Common myeloid progenitor, CD34-positive (primary cell): ENCODE data around the gene COL9A3.
"Not testable (repeated sequence)": the region's sequence is repeated elsewhere in the genome, so short reads cannot be mapped to it uniquely, and the experiment has no call there.

Experiments used
- CTCF ChIA-PET: fragments of 350-600 bp; sonication (Branson Sonifier 250); formaldehyde crosslinking; loops from one replicate; lab custom pipeline; 2021; ENCODE audit warnings: antibody characterized with exemption; lab: Charles Lee
- POLR2A ChIA-PET: fragments of 350-600 bp; sonication (Branson Sonifier 250); formaldehyde crosslinking; loops from one replicate; lab custom pipeline; 2021; ENCODE audit warnings: antibody characterized with exemption; lab: Charles Lee
- DNase-seq, 3 donors: peaks; one replicate each; pipeline versions ENCODE4 v3.0.0 to v3.0.0-alpha.2; 2013
- H3K27ac ChIP-seq, 2 experiments: 1 replicate in 1 of 2; 2 replicates in 1 of 2; pipeline ENCODE4 v1.7.0; 2013; ENCODE audit warnings: inconsistent platforms in 2 of 2, low read length in 2 of 2, mild to moderate bottlenecking in 2 of 2, low read depth in 1 of 2, moderate library complexity in 1 of 2; ENCODE audit not compliant: severe bottlenecking in 2 of 2, insufficient read depth in 1 of 2, poor library complexity in 1 of 2
- H3K27me3 ChIP-seq, 5 experiments: replicated peaks in 2 of 5; 1 replicate in 3 of 5; 2 replicates in 2 of 5; pipeline versions ENCODE4 v1.6.1 to v1.7.0; 2013; ENCODE audit warnings: low read length in 4 of 5, mild to moderate bottlenecking in 2 of 5, moderate library complexity in 2 of 5, inconsistent platforms in 1 of 5; ENCODE audit not compliant: insufficient read depth in 5 of 5, control insufficient read depth in 4 of 5
- H3K36me3 ChIP-seq, 4 experiments: 1 replicate in 2 of 4; 2 replicates in 2 of 4; pipeline versions ENCODE4 v1.6.1 to v1.7.0; 2013; ENCODE audit warnings: low read length in 3 of 4, control low read depth in 1 of 4, mild to moderate bottlenecking in 1 of 4; ENCODE audit not compliant: control insufficient read depth in 4 of 4, insufficient read depth in 4 of 4
- H3K4me1 ChIP-seq, 4 experiments: 1 replicate in 3 of 4; 2 replicates in 1 of 4; pipeline versions ENCODE4 v1.6.1 to v1.7.1; 2013; ENCODE audit warnings: low read length in 3 of 4, mild to moderate bottlenecking in 3 of 4, control low read depth in 1 of 4, inconsistent platforms in 1 of 4, moderate library complexity in 1 of 4; ENCODE audit not compliant: control insufficient read depth in 4 of 4, insufficient read depth in 4 of 4; ENCODE audit errors: control extremely low read depth in 1 of 4
- H3K4me3 ChIP-seq, 7 experiments: 1 replicate in 4 of 7; 2 replicates in 3 of 7; pipeline versions ENCODE4 v1.5.1 to v1.7.0; 2013; ENCODE audit warnings: mild to moderate bottlenecking in 7 of 7, low read length in 6 of 7, moderate library complexity in 6 of 7, inconsistent platforms in 2 of 7, low read depth in 2 of 7, control low read depth in 1 of 7; ENCODE audit not compliant: insufficient read depth in 4 of 7, control insufficient read depth in 1 of 7; ENCODE audit errors: extremely low read depth in 1 of 7
- H3K9me3 ChIP-seq, 5 experiments: 1 replicate in 4 of 5; 2 replicates in 1 of 5; pipeline versions ENCODE4 v1.6.1 to v1.7.1; 2013; ENCODE audit warnings: low read length in 4 of 5, mild to moderate bottlenecking in 2 of 5, inconsistent platforms in 1 of 5, low read depth in 1 of 5, moderate library complexity in 1 of 5; ENCODE audit not compliant: control insufficient read depth in 4 of 5, insufficient read depth in 2 of 5; ENCODE audit errors: control extremely low read depth in 1 of 5
- WGBS: methylation state at CpG from one replicate; pipeline ENCODE4 v1.1.5; 2013; ENCODE audit not compliant: insufficient coverage; 5-methylcytosine and 5-hydroxymethylcytosine counted together

COL9A3 gene

DNA sequence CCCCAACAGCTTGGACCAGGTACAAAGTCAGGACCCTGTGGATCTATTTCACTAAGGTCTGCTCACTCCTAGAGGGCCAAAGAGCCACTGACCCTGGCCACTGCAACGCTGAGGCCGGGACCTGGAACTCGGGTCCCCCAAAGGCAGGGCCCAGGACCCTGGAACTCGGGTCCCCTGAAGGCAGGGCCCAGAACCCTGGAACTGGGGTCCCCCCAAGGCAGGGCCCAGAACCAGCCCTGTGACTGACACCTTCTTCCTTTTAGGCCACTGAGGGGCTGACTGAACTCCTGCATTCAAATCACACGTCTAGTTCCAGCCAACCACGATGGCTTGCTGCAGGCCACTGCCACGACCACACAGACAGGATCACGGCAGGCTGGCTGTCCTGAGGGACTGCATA lies 35.3 kb downstream of the COL9A3 start:
- no peak for DNase-seq
- Histone ChIP-seq H3K27me3 (no peaks in the 10 kb centered on the region), H3K27ac (no peak overlapping the region), H3K4me1 (no peaks in the 10 kb centered on the region), H3K4me3 (no peak overlapping the region), H3K36me3 (peaks cover 5 to 30% (median 23%) of the 10 kb centered on the region in 4 experiments), H3K9me3 (no peaks in the 10 kb centered on the region)
- CTCF ChIA-PET, result no interaction called here
- 90% methylated on average over 8 of the region's 8 CpGs for WGBS
- POLR2A ChIA-PET, result no interaction called here

DNA sequence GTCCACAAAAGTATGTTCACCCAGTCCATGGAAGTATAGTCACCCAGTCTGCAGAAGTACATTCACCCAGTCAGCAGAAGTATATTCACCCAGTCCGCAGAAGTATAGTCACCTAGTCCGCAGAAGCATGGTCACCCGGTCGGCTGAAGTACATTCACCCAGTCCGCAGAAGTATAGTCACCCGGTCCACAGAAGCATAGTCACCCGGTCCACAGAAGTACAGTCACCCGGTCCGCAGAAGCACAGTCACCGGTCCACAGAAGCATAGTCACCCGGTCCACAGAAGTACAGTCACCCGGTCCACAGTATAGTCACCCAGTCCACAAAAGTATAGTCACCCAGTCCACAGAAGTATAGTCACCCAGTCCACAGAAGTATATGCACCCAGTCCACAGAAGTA lies 36.0 kb downstream of the COL9A3 start:
- H3K4me3 ChIP-seq, result no peak overlapping the region
- no peak for DNase-seq
- ChIA-PET CTCF (no interaction called here), POLR2A (no interaction called here)
- H3K36me3 ChIP-seq, result peaks cover 5 to 36% (median 24%) of the 10 kb centered on the region in 4 experiments
- no peak overlapping the region for H3K27ac ChIP-seq
- WGBS, result 96% methylated on average over 10 of the region's 12 CpGs
- no peaks in the 10 kb centered on the region for H3K9me3 ChIP-seq
- H3K27me3 ChIP-seq, result no peaks in the 10 kb centered on the region
- H3K4me1 ChIP-seq, result peaks cover 0 to 5% (median 0%) of the 10 kb centered on the region in 4 experiments

DNA sequence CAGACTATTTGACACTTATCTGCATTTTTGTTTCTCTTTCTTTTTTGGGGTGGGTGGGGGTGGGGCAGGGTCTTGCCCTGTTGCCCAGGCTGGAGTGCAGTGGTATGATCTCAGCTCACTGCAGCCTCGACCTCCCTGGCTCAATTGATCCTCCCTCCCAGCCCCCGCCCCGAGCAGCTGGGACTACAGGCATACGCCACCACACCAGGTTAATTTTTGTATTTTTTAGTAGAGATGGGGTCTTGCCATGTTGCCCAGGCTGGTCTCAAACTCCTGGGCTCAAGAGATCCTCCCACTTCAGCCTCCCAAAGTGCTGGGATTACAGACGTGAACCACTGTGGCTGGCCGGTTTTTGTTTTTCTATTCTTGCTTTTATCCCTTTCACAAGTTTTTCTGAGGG lies 36.5 kb downstream of the COL9A3 start:
- H3K27me3 ChIP-seq, CTCF ChIA-PET, H3K4me1 ChIP-seq, H3K4me3 ChIP-seq, DNase-seq, H3K9me3 ChIP-seq, POLR2A ChIA-PET, H3K27ac ChIP-seq: not testable (repeated sequence)
- H3K36me3 ChIP-seq, result peaks cover 5 to 36% (median 24%) of the 10 kb centered on the region in 4 experiments
- WGBS, result 93% methylated on average over 2 of the region's 6 CpGs

DNA sequence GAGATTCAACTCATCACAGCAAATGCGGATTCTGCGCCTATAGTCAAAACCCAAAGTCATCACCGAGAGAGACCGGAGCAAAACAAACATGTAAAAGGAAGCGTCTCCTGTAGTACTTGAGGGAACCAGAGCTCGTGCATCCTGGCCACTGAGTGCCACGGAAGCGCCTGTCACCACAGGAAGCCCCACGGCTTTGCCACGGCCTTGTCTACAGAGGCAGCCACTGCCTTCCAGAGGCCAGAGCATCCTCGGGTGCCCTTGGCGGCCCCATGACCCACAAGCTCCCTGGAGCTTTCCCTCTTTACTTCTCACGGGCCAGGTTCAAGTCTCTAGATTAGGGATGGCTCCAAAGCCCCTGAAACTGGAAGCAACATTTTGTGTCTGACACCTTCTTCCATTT lies 37.3 kb downstream of the COL9A3 start:
- POLR2A ChIA-PET, result no interaction called here
- Histone ChIP-seq H3K27ac (no peak overlapping the region), H3K4me3 (no peak overlapping the region), H3K27me3 (no peaks in the 10 kb centered on the region), H3K36me3 (peaks cover 5 to 36% (median 24%) of the 10 kb centered on the region in 4 experiments), H3K9me3 (no peaks in the 10 kb centered on the region), H3K4me1 (peaks cover 0 to 17% (median 1%) of the 10 kb centered on the region in 4 experiments)
- WGBS, result 99% methylated on average over 13 of the region's 13 CpGs
- CTCF ChIA-PET, result interaction anchor here (1.8 kb wide), 1 partner anchor 31 kb away, joined by 8 read pairs; no protein-coding TSS in a partner anchor
- DNase-seq, result no peak

DNA sequence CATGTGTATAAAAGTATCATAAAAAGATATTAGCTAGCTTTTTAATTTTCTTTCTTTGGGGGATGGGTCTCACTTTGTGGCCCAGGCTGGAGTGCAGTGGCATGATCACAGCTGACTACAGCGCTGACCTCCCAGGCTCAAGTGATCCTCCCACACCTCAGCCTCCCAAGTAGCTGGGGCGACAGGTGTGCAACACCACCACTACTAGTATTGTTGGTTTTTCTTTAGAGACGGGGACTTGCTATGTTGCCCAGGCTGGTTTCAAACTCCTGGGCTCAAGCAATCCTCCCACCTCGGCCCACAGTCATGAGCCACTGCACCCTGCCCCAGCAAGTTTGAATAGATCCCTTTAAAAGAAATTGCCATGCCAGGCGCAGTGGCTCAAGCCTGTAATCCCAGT lies 38.3 kb downstream of the COL9A3 start:
- ChIA-PET POLR2A (no interaction called here), CTCF (interaction anchor here (1.8 kb wide), 1 partner anchor 32 kb away, joined by 8 read pairs; no protein-coding TSS in a partner anchor)
- Histone ChIP-seq H3K4me3 (no peak overlapping the region), H3K4me1 (peaks cover 0 to 25% (median 2%) of the 10 kb centered on the region in 4 experiments), H3K36me3 (peaks cover 5 to 33% (median 22%) of the 10 kb centered on the region in 4 experiments), H3K27ac (no peak overlapping the region), H3K9me3 (no peaks in the 10 kb centered on the region), H3K27me3 (peaks cover 0 to 4% (median 2%) of the 10 kb centered on the region in 5 experiments)
- no peak for DNase-seq
- 96% methylated on average over 2 of the region's 5 CpGs for whole genome bisulfite sequencing

DNA sequence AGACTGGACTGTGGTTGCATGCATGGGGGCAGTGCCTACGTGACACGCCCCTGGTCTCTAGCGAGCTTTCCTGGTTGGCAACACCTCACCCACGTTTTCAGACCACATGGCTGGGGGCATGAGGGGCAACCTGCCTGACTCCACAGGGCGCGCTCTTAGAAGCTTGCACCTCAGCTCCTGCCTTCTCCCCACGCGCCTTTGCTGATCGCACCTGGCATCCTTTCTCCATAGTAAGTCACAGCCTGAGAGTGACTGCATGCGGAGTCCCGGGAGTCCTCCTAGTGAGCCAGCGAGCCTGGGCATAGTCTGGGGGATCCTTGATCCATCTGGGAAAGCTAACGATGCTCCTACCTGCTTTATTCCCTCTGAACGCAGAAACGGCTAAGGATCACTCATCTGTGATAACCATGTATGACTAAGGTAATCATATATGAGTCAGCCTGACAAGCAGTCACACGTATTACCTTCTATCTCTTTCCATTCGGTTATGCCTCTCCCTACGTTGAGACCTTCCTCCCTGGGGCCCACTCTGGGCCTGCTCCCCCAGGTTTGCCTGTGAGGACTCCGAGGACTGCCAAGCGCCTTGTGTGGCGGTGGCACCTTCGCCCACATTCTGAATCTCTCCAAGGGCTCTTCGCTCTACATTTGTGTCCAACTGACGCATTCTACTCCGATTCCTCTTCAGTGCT lies 40.2 kb downstream of the COL9A3 start:
- Histone ChIP-seq H3K27ac (no peak overlapping the region), H3K4me1 (peaks cover 0 to 35% (median 10%) of the 10 kb centered on the region in 4 experiments), H3K27me3 (peaks cover 0 to 9% (median 7%) of the 10 kb centered on the region in 5 experiments), H3K4me3 (no peak overlapping the region), H3K36me3 (peaks cover 5 to 30% (median 18%) of the 10 kb centered on the region in 4 experiments), H3K9me3 (no peaks in the 10 kb centered on the region)
- CTCF ChIA-PET, result interaction anchor here (0.8 to 1.5 kb wide), 2 partner anchors 8 to 11 kb away, joined by 3 read pairs; no protein-coding TSS in a partner anchor
- POLR2A ChIA-PET, result no interaction called here
- no peak for DNase-seq
- WGBS, result 95% methylated on average over 19 of the region's 25 CpGs
